Upper lobe of left lung (tissue), 4 donors: Measurements from ENCODE around the gene ITGA11.

Experiments used
- POLR2A ChIP-seq, 4 donors: fragments of 450-650 bp; IDR thresholded peaks; one replicate each; pipeline ENCODE4 v1.5.1; 2016 to 2017; ENCODE audit warnings: antibody characterized with exemption in 4 of 4, mild to moderate bottlenecking in 2 of 4
- TF ChIP-seq, protein P1 (sequence below), 6 experiments: fragments of 450-650 bp in 4 of 6; fragments of 200-600 bp in 2 of 6; sonication (generic) in 2 of 6; IDR thresholded peaks; one replicate each; pipeline ENCODE4 v1.5.1; 2016 to 2019; ENCODE audit warnings: antibody characterized with exemption in 6 of 6

DNA sequence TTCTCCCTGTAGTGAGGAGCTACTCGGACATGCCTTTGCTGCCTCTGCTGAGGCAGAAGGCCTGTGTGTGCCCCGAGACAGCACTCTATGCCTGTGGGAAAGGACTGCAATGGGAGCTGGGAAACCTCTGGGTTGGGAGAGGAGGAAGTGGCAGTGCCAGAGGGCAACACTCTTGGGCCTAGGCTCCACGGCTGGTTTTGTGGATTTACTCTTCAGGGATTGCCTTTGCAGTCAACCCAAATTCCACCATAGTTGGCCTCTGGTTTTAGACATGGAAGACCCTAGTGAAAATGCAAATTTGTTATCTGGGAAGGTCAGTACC, 46.8 kb downstream of the ITGA11 start:
- TF ChIP-seq, protein P1, sequence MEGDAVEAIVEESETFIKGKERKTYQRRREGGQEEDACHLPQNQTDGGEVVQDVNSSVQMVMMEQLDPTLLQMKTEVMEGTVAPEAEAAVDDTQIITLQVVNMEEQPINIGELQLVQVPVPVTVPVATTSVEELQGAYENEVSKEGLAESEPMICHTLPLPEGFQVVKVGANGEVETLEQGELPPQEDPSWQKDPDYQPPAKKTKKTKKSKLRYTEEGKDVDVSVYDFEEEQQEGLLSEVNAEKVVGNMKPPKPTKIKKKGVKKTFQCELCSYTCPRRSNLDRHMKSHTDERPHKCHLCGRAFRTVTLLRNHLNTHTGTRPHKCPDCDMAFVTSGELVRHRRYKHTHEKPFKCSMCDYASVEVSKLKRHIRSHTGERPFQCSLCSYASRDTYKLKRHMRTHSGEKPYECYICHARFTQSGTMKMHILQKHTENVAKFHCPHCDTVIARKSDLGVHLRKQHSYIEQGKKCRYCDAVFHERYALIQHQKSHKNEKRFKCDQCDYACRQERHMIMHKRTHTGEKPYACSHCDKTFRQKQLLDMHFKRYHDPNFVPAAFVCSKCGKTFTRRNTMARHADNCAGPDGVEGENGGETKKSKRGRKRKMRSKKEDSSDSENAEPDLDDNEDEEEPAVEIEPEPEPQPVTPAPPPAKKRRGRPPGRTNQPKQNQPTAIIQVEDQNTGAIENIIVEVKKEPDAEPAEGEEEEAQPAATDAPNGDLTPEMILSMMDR (IDR thresholded peaks at IDR 0.05) = no peak
- no peak for TF ChIP-seq POLR2A (IDR thresholded peaks at IDR 0.05)
